ENCODE results near the gene CAVIN4.

DNA sequence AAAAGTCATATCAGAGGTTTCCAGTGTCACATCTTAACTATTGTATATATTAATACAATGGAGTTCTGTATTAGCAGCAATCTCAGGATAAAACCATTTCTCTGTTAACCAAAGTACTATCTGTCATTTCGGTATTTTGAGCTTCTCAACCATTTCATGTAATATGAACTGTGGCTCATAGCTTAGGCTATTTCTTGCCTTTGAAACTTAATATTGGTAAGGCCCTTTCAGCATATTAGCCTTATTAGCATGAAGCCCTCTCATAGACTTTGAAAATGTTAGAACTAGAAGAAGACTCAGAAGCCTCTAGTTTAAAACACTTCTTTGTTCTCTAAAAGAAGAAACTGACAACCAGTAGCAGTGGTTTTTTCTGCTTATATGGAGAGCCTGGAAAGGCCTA lies 731 bp downstream of the CAVIN4 start:
- TF ChIP-seq, protein P1, sequence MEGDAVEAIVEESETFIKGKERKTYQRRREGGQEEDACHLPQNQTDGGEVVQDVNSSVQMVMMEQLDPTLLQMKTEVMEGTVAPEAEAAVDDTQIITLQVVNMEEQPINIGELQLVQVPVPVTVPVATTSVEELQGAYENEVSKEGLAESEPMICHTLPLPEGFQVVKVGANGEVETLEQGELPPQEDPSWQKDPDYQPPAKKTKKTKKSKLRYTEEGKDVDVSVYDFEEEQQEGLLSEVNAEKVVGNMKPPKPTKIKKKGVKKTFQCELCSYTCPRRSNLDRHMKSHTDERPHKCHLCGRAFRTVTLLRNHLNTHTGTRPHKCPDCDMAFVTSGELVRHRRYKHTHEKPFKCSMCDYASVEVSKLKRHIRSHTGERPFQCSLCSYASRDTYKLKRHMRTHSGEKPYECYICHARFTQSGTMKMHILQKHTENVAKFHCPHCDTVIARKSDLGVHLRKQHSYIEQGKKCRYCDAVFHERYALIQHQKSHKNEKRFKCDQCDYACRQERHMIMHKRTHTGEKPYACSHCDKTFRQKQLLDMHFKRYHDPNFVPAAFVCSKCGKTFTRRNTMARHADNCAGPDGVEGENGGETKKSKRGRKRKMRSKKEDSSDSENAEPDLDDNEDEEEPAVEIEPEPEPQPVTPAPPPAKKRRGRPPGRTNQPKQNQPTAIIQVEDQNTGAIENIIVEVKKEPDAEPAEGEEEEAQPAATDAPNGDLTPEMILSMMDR (IDR thresholded peaks at IDR 0.05; ENCODE audit: low read depth, low read length, poor library complexity, severe bottlenecking) = no peak
- TF ChIP-seq EZH2phosphoT487 (IDR thresholded peaks at IDR 0.05; ENCODE audit: borderline replicate concordance, low read length) = no peak

Data from DOHH2 (cell line).